ACC112 (cell line): ENCODE data around the gene ARL13B.
"Not testable (repeated sequence)": the region's sequence is repeated elsewhere in the genome, so short reads cannot be mapped to it uniquely, and the experiment has no call there.

Experiments
- H2AFZ ChIP-seq: fragments of 200-600 bp; sonication (generic); one replicate; pipeline ENCODE4 v1.6.0; 2017; ENCODE audit warnings: antibody characterized with exemption, low read length; ENCODE audit not compliant: unreplicated experiment
- H3K27ac ChIP-seq: fragments of 200-600 bp; sonication (generic); 2 replicates; pipeline ENCODE4 v1.5.1; 2014; ENCODE audit warnings: low read depth, mild to moderate bottlenecking, antibody characterized with exemption, low read length, moderate library complexity
- H3K27me3 ChIP-seq: fragments of 200-600 bp; sonication (generic); 2 replicates; pipeline ENCODE4 v1.6.1; 2014; ENCODE audit warnings: mild to moderate bottlenecking, antibody characterized with exemption, low read length, moderate library complexity, mixed read lengths; ENCODE audit not compliant: insufficient read depth
- H3K36me3 ChIP-seq: fragments of 200-600 bp; sonication (generic); 2 replicates; pipeline ENCODE4 v1.6.1; 2016; ENCODE audit warnings: mild to moderate bottlenecking, antibody characterized with exemption, low read length, moderate library complexity, mixed read lengths; ENCODE audit not compliant: insufficient read depth
- H3K4me1 ChIP-seq: fragments of 200-600 bp; sonication (generic); one replicate; pipeline ENCODE4 v1.6.1; 2016; ENCODE audit warnings: low read length, mixed read lengths; ENCODE audit not compliant: insufficient read depth, unreplicated experiment, control insufficient read depth
- H3K4me3 ChIP-seq: fragments of 200-600 bp; sonication (generic); 2 replicates; pipeline ENCODE4 v1.5.1; 2014; ENCODE audit warnings: mild to moderate bottlenecking, low read depth, low read length
- H3K79me2 ChIP-seq: fragments of 200-600 bp; sonication (generic); one replicate; pipeline ENCODE4 v1.6.0; 2016; ENCODE audit warnings: low read length; ENCODE audit not compliant: control insufficient read depth, unreplicated experiment, insufficient read depth

ARL13B gene

GRCh38 chr3:94071713-94072284 lies 91.8 kb downstream of the ARL13B start:
- Histone ChIP-seq H3K36me3 (peaks cover 13% of the 10 kb centered on the region), H3K4me3 (no peak overlapping the region), H3K79me2 (peaks cover 4% of the 10 kb centered on the region), H3K4me1 (peaks cover 4% of the 10 kb centered on the region), H3K27ac (no peak overlapping the region), H2AFZ (no peak overlapping the region), H3K27me3 (no peaks in the 10 kb centered on the region)

GRCh38 chr3:94076055-94076454 lies 96.1 kb downstream of the ARL13B start:
- Histone ChIP-seq H3K36me3 (no peaks in the 10 kb centered on the region), H3K4me1 (no peaks in the 10 kb centered on the region), H3K27me3 (no peaks in the 10 kb centered on the region), H3K27ac (no peak overlapping the region), H3K79me2 (peaks cover 4% of the 10 kb centered on the region), H2AFZ (no peak overlapping the region), H3K4me3 (no peak overlapping the region)

- not testable (repeated sequence) for H3K4me3 ChIP-seq, H3K27ac ChIP-seq, H3K79me2 ChIP-seq, H3K36me3 ChIP-seq, H3K4me1 ChIP-seq, H3K27me3 ChIP-seq, H2AFZ ChIP-seq
Observed at GRCh38 chr3:94080552-94080951, 100.6 kb downstream of the ARL13B start.

- no peaks in the 10 kb centered on the region for H3K79me2 ChIP-seq
- H3K27me3 ChIP-seq, result no peaks in the 10 kb centered on the region
- H2AFZ ChIP-seq, result no peak overlapping the region
- no peak overlapping the region for H3K27ac ChIP-seq
- H3K4me3 ChIP-seq, result no peak overlapping the region
- no peaks in the 10 kb centered on the region for H3K4me1 ChIP-seq
- H3K36me3 ChIP-seq, result no peaks in the 10 kb centered on the region; the same call in none of the 2 replicates
Observed at GRCh38 chr3:94081884-94082283, 101.9 kb downstream of the ARL13B start.

- Histone ChIP-seq H3K36me3 (no peaks in the 10 kb centered on the region; the same call in none of the 2 replicates), H3K27ac (no peak overlapping the region), H3K4me1 (no peaks in the 10 kb centered on the region), H3K4me3 (no peak overlapping the region), H3K27me3 (no peaks in the 10 kb centered on the region), H3K79me2 (no peaks in the 10 kb centered on the region), H2AFZ (no peak overlapping the region)
Observed at GRCh38 chr3:94082391-94082937, 102.5 kb downstream of the ARL13B start.

- Histone ChIP-seq H2AFZ (peak overlapping the region; percentile 25), H3K4me3 (no peak overlapping the region), H3K4me1 (no peaks in the 10 kb centered on the region), H3K27ac (no peak overlapping the region), H3K36me3 (no peaks in the 10 kb centered on the region; the same call in none of the 2 replicates), H3K27me3 (no peaks in the 10 kb centered on the region), H3K79me2 (no peaks in the 10 kb centered on the region)
Observed at GRCh38 chr3:94083261-94083660, 103.3 kb downstream of the ARL13B start.

GRCh38 chr3:94089126-94089525 lies 109.2 kb downstream of the ARL13B start:
- no peaks in the 10 kb centered on the region for H3K27me3 ChIP-seq
- H3K4me3 ChIP-seq, result no peak overlapping the region
- H3K36me3 ChIP-seq, result no peaks in the 10 kb centered on the region; the same call in none of the 2 replicates
- no peaks in the 10 kb centered on the region for H3K4me1 ChIP-seq
- H2AFZ ChIP-seq, result no peak overlapping the region
- H3K27ac ChIP-seq, result no peak overlapping the region
- no peaks in the 10 kb centered on the region for H3K79me2 ChIP-seq

- Histone ChIP-seq H3K79me2 (no peaks in the 10 kb centered on the region), H2AFZ (no peak overlapping the region), H3K4me3 (no peak overlapping the region), H3K4me1 (no peaks in the 10 kb centered on the region), H3K27ac (no peak overlapping the region), H3K27me3 (no peaks in the 10 kb centered on the region), H3K36me3 (0 out of 2 replicates have a peak, but pooled peaks cover 7% of the 10 kb centered on the region)
Observed at GRCh38 chr3:94092086-94092485, 112.1 kb downstream of the ARL13B start.

- Histone ChIP-seq H3K4me1 (no peaks in the 10 kb centered on the region), H3K4me3 (no peak overlapping the region), H3K27me3 (no peaks in the 10 kb centered on the region), H2AFZ (no peak overlapping the region), H3K79me2 (no peaks in the 10 kb centered on the region), H3K27ac (no peak overlapping the region), H3K36me3 (peaks cover 13% of the 10 kb centered on the region; the same call in 1 of the 2 replicates)
Observed at GRCh38 chr3:94093151-94093550, 113.2 kb downstream of the ARL13B start.

- Histone ChIP-seq H3K27me3 (no peaks in the 10 kb centered on the region), H3K36me3 (peaks cover 13% of the 10 kb centered on the region; the same call in 1 of the 2 replicates), H3K27ac (no peak overlapping the region), H3K4me1 (peaks cover 3% of the 10 kb centered on the region), H3K79me2 (no peaks in the 10 kb centered on the region), H2AFZ (no peak overlapping the region), H3K4me3 (no peak overlapping the region)
Observed at GRCh38 chr3:94095111-94095510, 115.2 kb downstream of the ARL13B start.

- Histone ChIP-seq H3K79me2 (no peaks in the 10 kb centered on the region), H3K36me3 (peaks cover 13% of the 10 kb centered on the region; the same call in 1 of the 2 replicates), H3K4me1 (peaks cover 7% of the 10 kb centered on the region), H3K27ac (no peak overlapping the region), H3K4me3 (no peak overlapping the region), H2AFZ (no peak overlapping the region), H3K27me3 (no peaks in the 10 kb centered on the region)
Observed at GRCh38 chr3:94098452-94098851, 118.5 kb downstream of the ARL13B start.
